SK-N-SH (cell line): ENCODE measurements around the gene RPS6KA2. TPM values are rescaled to one million over a fixed set of nuclear protein-coding genes. Genes with fewer than 3 reads are reported as not detected.

ENCODE experiments used
- CTCF ChIA-PET: fragments of 300-600, 350-600 bp; formaldehyde crosslinking; extraction: SDS; loops from one replicate; lab custom pipeline; 2021; lab: Yijun Ruan, JAX
- POLR2A ChIA-PET: fragments of 350-600 bp; sonication (Branson Sonifier 250); formaldehyde crosslinking; extraction: SDS; loops from one replicate; lab custom pipeline; 2020; ENCODE audit warnings: antibody characterized with exemption, inconsistent platforms; lab: Yijun Ruan, JAX
- DNase-seq: peaks from one replicate; pipeline ENCODE4 v3.0.0; 2012
- H2AFZ ChIP-seq: fragments of 200-600 bp; sonication (generic); 2 replicates; pipeline ENCODE4 v1.8.1; 2016; ENCODE audit warnings: antibody characterized with exemption, mild to moderate bottlenecking, low read depth
- H3F3A ChIP-seq: fragments of 200-600 bp; sonication (generic); replicated peaks from 2 replicates; pipeline ENCODE3; 2016; ENCODE audit warnings: antibody characterized with exemption, mild to moderate bottlenecking; ENCODE audit not compliant: insufficient read depth
- H3K27ac ChIP-seq, 2 experiments: fragments of 200-500 bp in 1 of 2; fragments of 200-600 bp in 1 of 2; sonication (Bioruptor generic) in 1 of 2; sonication (generic), shearing (Covaris generic) in 1 of 2; 2 replicates each; pipeline versions ENCODE4 v1.5.1 to v1.6.1; 2014 to 2016; ENCODE audit warnings: low read depth in 2 of 2, inconsistent platforms in 1 of 2, low read length in 1 of 2, mild to moderate bottlenecking in 1 of 2, mixed read lengths in 1 of 2
- H3K27me3 ChIP-seq: fragments of 200-600 bp; sonication (generic), shearing (Covaris generic); 2 replicates; pipeline ENCODE4 v1.6.1; 2016; ENCODE audit warnings: mixed run types; ENCODE audit not compliant: insufficient read depth
- H3K36me3 ChIP-seq, 2 experiments: fragments of 200-500 bp in 1 of 2; fragments of 200-600 bp in 1 of 2; sonication (Bioruptor generic) in 1 of 2; sonication (generic) in 1 of 2; replicated peaks in 1 of 2; 2 replicates each; pipeline versions ENCODE3 to v1.5.1; 2014 to 2016; ENCODE audit warnings: low read length in 1 of 2, mild to moderate bottlenecking in 1 of 2; ENCODE audit not compliant: insufficient read depth in 2 of 2, control insufficient read depth in 1 of 2
- H3K4me1 ChIP-seq, 2 experiments: fragments of 200-500 bp in 1 of 2; fragments of 200-600 bp in 1 of 2; sonication (Bioruptor generic) in 1 of 2; sonication (generic), shearing (Covaris generic) in 1 of 2; 2 replicates each; pipeline versions ENCODE4 v1.5.1 to v1.6.1; 2014 to 2016; ENCODE audit warnings: low read depth in 1 of 2, low read length in 1 of 2, mixed run types in 1 of 2; ENCODE audit not compliant: insufficient read depth in 2 of 2, control insufficient read depth in 1 of 2
- H3K4me2 ChIP-seq: fragments of 200-600 bp; sonication (generic), shearing (Covaris generic); 2 replicates; pipeline ENCODE4 v1.6.1; 2017; ENCODE audit warnings: mixed run types
- H3K4me3 ChIP-seq, 2 experiments: fragments of 200-500 bp in 1 of 2; fragments of 200-600 bp in 1 of 2; sonication (Bioruptor generic) in 1 of 2; sonication (generic), shearing (Covaris generic) in 1 of 2; 2 replicates each; pipeline versions ENCODE4 v1.5.1 to v1.8.1; 2014 to 2016; ENCODE audit warnings: low read depth in 2 of 2, inconsistent platforms in 1 of 2, low read length in 1 of 2, mild to moderate bottlenecking in 1 of 2, mixed read lengths in 1 of 2, moderate library complexity in 1 of 2
- H3K79me2 ChIP-seq: fragments of 200-600 bp; sonication (generic); 2 replicates; pipeline ENCODE4 v1.8.1; 2017; ENCODE audit warnings: mild to moderate bottlenecking; ENCODE audit not compliant: insufficient read depth
- H3K9ac ChIP-seq: fragments of 200-600 bp; sonication (generic); 2 replicates; pipeline ENCODE4 v1.6.1; 2017; ENCODE audit warnings: mixed run types
- H3K9me2 ChIP-seq: fragments of 200-600 bp; sonication (generic); 2 replicates; pipeline ENCODE4 v1.6.1; 2017; ENCODE audit warnings: mixed run types
- H3K9me3 ChIP-seq: fragments of 200-600 bp; sonication (generic); 2 replicates; pipeline ENCODE4 v1.6.1; 2017; ENCODE audit warnings: mixed run types, mild to moderate bottlenecking, moderate library complexity
- H4K20me1 ChIP-seq: fragments of 200-600 bp; sonication (generic); 2 replicates; pipeline ENCODE4 v1.6.1; 2017; ENCODE audit warnings: mild to moderate bottlenecking, mixed run types; ENCODE audit not compliant: insufficient read depth
- CHD2 ChIP-seq: fragments of 150-350 bp; IDR thresholded peaks from 2 replicates; pipeline ENCODE4 v1.6.1; 2018; ENCODE audit warnings: low read length; ENCODE audit not compliant: partially characterized antibody
- EP300 ChIP-seq, 2 experiments: IDR thresholded peaks; 2 replicates each; pipeline versions ENCODE4 v1.4.0 to v1.6.1; 2012; ENCODE audit warnings: borderline replicate concordance in 1 of 2, low read depth in 1 of 2, low read length in 1 of 2
- FOSL2 ChIP-seq: IDR thresholded peaks from 2 replicates; pipeline ENCODE4 v1.4.0; 2012; ENCODE audit warnings: low read depth, mild to moderate bottlenecking, moderate library complexity, borderline replicate concordance
- FOXJ3 ChIP-seq: sonication (generic); formaldehyde crosslinking; IDR thresholded peaks from 2 replicates; pipeline ENCODE4 v1.5.1; 2020; ENCODE audit warnings: mild to moderate bottlenecking, missing genetic modification reagents
- FOXM1 ChIP-seq: IDR thresholded peaks from 2 replicates; pipeline ENCODE4 v1.4.0; 2012; ENCODE audit warnings: low read depth, mild to moderate bottlenecking
- GABPA ChIP-seq: IDR thresholded peaks from 2 replicates; pipeline ENCODE4 v1.4.0; 2012; ENCODE audit warnings: low read depth, mild to moderate bottlenecking
- GATA2 ChIP-seq: sonication (generic); formaldehyde crosslinking; IDR thresholded peaks from 2 replicates; pipeline ENCODE4 v1.5.0; 2020; ENCODE audit warnings: mild to moderate bottlenecking, missing genetic modification reagents
- MEF2A ChIP-seq: IDR thresholded peaks from 2 replicates; pipeline ENCODE4 v1.4.0; 2012; ENCODE audit warnings: low read depth, borderline replicate concordance
- MXI1 ChIP-seq: IDR thresholded peaks from 2 replicates; pipeline ENCODE4 v1.6.1; 2012; ENCODE audit warnings: mild to moderate bottlenecking, low read depth, low read length, improper control_type of control experiment
- NRF1 ChIP-seq: IDR thresholded peaks from 2 replicates; pipeline ENCODE4 v1.6.1; 2012; ENCODE audit warnings: low read depth, mild to moderate bottlenecking, low read length
- RAD21 ChIP-seq: IDR thresholded peaks from 2 replicates; pipeline ENCODE4 v1.6.1; 2012; ENCODE audit warnings: mild to moderate bottlenecking, low read length
- SIN3A ChIP-seq: IDR thresholded peaks from 2 replicates; pipeline ENCODE4 v1.6.1; 2012; ENCODE audit warnings: low read depth, mild to moderate bottlenecking, low read length, moderate library complexity, borderline replicate concordance
- TAF1 ChIP-seq: IDR thresholded peaks from 2 replicates; pipeline ENCODE4 v1.6.1; 2012; ENCODE audit warnings: low read depth, mild to moderate bottlenecking, low read length, moderate library complexity, borderline replicate concordance
- WGBS: methylation state at CpG from one replicate; pipeline ENCODE4 v1.1.6; 2017; ENCODE audit warnings: low lambda C conversion rate; 5-methylcytosine and 5-hydroxymethylcytosine counted together
- polyA plus RNA-seq, 3 experiments: library from polyadenylated mRNA; depleted of rRNA; stranded (reverse); fragments of >200 nt; gene quantifications; 2 replicates each; pipeline ENCODE4 v1.2.3, GENCODE V29; 2012
- TF ChIP-seq, protein P1 (sequence below): IDR thresholded peaks from 2 replicates; pipeline ENCODE4 v1.4.0; 2012; ENCODE audit warnings: low read depth, borderline replicate concordance
- TF ChIP-seq, protein P2 (sequence below): IDR thresholded peaks from 2 replicates; pipeline ENCODE4 v1.4.0; 2012; ENCODE audit warnings: low read depth
- TF ChIP-seq, protein P3 (sequence below): IDR thresholded peaks from 2 replicates; pipeline ENCODE4 v1.4.0; 2012; ENCODE audit warnings: low read depth, borderline replicate concordance

Gene RPS6KA2
- polyA plus RNA-seq, 1 of the 3 experiments (the other 2 are of a cell fraction) = 59.5 TPM

DNA sequence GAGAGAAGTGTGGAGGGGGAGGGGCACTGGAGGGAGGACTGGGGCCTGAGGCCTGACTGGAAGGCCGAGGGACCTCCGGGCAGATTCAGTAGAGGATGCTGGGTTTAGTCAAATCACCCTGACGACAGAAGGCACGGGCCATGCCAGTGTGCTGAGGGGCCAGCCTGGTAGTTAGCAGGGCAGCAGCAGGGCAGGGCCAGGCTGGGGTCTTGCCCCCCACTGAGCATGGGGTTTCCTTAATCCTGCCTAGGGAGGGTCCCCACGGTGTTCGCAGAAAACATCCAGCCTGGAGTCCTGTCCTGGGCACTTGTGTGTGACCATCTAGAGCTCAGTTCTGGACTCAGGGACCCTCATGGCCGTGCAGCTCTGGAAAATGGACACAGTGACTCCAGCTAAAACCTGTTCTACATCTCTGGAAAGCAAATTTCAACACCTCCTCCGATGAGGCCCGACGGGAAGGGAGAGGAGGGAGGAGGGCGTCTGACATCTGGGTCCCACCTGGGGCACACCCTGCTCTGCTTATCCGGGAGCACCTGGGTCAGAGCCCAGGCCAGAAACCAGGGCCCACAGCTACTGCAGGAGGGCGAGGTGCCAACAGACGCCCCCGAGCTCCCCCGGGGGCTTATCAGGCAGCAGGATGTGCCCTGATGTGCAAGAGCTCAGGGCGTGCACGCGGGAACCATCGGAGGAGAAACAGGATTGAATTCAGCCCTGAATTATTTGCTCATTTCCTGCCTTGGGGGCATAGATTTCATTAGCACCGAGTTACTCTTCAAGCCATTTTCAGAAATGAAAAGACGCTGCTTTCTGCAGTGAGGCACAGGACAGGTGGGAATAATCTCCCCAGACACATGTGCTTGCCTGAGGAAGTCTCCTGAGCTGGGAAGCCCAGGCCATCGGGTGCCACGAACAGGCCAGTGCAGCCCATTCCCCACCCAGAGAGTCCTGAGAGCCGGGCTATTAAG lies 166.3 kb downstream of the RPS6KA2 start:
- ChIA-PET POLR2A (interaction anchor here (0.6 to 1.5 kb wide), 4 partner anchors 11 to 310 kb away, joined by 3 to 5 read pairs (median 3); no protein-coding TSS in a partner anchor), CTCF (interaction anchor here (1.1 to 1.4 kb wide), 3 partner anchors 10 to 79 kb away, joined by 3 read pairs; no protein-coding TSS in a partner anchor)
- Histone ChIP-seq H3F3A (no peaks in the 10 kb centered on the region), H3K9me2 (no peaks in the 10 kb centered on the region), H2AFZ (no peak overlapping the region), H4K20me1 (no peaks in the 10 kb centered on the region), H3K4me3 (no peak overlapping the region), H3K4me1 (peaks cover 3 to 34% of the 10 kb centered on the region in 2 experiments; a peak in 2 of 4 replicates), H3K4me2 (no peak overlapping the region), H3K9ac (no peak overlapping the region), H3K27me3 (no peaks in the 10 kb centered on the region), H3K27ac (peak overlapping the region in 1 of 2 experiments; percentile 89; a peak in 2 of 4 replicates), H3K79me2 (no peaks in the 10 kb centered on the region), H3K9me3 (no peaks in the 10 kb centered on the region), H3K36me3 (peaks cover 28 to 66% of the 10 kb centered on the region in 2 experiments)
- WGBS = 63% methylated on average over 14 of the region's 25 CpGs
- no peak for TF ChIP-seq TAF1
- TF ChIP-seq MXI1 = peak; percentile 58; the same call in 1 of the 2 replicates
- TF ChIP-seq, protein P1, sequence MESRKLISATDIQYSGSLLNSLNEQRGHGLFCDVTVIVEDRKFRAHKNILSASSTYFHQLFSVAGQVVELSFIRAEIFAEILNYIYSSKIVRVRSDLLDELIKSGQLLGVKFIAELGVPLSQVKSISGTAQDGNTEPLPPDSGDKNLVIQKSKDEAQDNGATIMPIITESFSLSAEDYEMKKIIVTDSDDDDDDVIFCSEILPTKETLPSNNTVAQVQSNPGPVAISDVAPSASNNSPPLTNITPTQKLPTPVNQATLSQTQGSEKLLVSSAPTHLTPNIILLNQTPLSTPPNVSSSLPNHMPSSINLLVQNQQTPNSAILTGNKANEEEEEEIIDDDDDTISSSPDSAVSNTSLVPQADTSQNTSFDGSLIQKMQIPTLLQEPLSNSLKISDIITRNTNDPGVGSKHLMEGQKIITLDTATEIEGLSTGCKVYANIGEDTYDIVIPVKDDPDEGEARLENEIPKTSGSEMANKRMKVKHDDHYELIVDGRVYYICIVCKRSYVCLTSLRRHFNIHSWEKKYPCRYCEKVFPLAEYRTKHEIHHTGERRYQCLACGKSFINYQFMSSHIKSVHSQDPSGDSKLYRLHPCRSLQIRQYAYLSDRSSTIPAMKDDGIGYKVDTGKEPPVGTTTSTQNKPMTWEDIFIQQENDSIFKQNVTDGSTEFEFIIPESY = no peak
- peak; percentile 47 for TF ChIP-seq GATA2 (CRISPR knock-in tag)
- TF ChIP-seq, protein P2, sequence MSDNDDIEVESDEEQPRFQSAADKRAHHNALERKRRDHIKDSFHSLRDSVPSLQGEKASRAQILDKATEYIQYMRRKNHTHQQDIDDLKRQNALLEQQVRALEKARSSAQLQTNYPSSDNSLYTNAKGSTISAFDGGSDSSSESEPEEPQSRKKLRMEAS = no peak
- peak; percentile 29 for TF ChIP-seq RAD21
- TF ChIP-seq NRF1 = no peak
- TF ChIP-seq, protein P3, sequence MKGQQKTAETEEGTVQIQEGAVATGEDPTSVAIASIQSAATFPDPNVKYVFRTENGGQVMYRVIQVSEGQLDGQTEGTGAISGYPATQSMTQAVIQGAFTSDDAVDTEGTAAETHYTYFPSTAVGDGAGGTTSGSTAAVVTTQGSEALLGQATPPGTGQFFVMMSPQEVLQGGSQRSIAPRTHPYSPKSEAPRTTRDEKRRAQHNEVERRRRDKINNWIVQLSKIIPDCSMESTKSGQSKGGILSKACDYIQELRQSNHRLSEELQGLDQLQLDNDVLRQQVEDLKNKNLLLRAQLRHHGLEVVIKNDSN = no peak
- peak in 1 of 2 experiments; percentile 73; a peak in 1 of 4 replicates for TF ChIP-seq EP300 (IDR thresholded peaks at IDR 0.05; ENCODE audit: borderline replicate concordance in 1 of 2, low read depth in 1 of 2, low read length in 1 of 2)
- no peak for TF ChIP-seq SIN3A
- TF ChIP-seq CHD2 = peak; percentile 60
- no peak for TF ChIP-seq FOSL2
- 0 out of 2 replicates have a peak, but pooled peaks have one; percentile 44 for TF ChIP-seq FOXJ3 (CRISPR knock-in tag)
- TF ChIP-seq GABPA = no peak
- no peak for TF ChIP-seq FOXM1
- TF ChIP-seq MEF2A = no peak
- peak; percentile 81 for DNase-seq
